ENCODE data around the gene STAT4.

DNA sequence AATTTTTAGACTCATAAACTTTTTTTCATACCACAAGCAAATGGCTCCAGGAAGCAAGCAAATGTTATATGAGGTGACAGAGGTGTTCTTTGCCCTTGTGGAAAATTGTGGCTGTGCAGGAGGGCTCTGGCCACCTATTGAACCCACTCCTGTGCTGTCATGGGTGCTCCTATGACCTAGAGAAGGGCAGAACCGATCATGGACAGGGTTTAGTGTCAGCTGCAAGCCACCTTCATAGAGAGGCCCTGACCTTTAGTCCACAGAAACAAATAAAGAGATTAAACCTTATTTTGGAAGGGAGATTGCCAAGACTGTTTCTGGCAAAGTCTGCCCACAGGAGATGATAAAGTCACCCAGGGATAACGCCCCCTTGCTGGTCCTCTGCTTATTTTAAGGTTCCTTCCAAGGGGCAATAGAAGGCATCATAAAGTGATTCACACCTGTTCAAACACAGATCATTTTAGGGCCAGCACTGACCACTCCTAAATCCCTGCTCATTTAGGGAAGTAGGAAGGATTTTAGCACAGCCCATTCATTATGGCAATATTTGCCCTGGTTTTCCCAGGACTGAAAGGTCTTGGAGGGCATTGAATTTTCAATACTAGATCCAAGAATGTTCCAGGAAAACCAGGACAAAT lies 26.1 kb upstream of the STAT4 start:
- TF ChIP-seq CSRNP3 (CRISPR knock-in tag; IDR thresholded peaks at IDR 0.05) (no peak), ZNF565 (CRISPR knock-in tag; conservative IDR thresholded peaks at IDR 0.05; ENCODE audit: low read depth) (no peak)

Data from SK-N-SH treated with all-trans-retinoic acid at 6 μM for 48 hours (cell line).